SIG-M5 treated with dmso at 0.1 percent for 504 hours (cell line): ENCODE results near the gene HDHD2.

Experiments
- DNase-seq: peaks from one replicate; lab custom pipeline; 2025; ENCODE audit not compliant: unreplicated experiment; lab: John Stamatoyannopoulos, UW

Gene HDHD2

GRCh38 chr18:47075098-47075883 is 75.0 kb downstream of the HDHD2 start:
- DNase-seq: no peak

GRCh38 chr18:47067648-47068047 is 82.7 kb downstream of the HDHD2 start:
- DNase-seq: no peak

DNA sequence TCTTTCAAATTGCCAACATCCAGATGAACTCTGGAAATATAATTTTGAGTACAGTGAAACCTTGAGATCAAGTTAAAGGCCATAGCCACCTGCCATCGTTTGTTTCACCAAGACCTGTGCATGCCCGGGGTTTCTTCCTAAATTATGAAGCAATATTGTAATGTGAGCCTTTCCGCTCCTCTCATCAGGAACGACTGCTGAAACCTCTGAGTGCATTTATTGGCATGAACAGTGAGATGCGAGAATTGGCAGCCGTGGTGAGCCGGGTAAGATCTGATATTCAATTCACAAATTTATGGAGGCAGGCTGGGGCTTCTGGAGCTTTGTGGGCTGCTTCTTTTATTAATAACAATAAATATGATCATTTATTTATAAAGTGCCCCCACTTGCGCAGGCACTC is 87.2 kb downstream of the HDHD2 start:
- no peak for DNase-seq

DNA sequence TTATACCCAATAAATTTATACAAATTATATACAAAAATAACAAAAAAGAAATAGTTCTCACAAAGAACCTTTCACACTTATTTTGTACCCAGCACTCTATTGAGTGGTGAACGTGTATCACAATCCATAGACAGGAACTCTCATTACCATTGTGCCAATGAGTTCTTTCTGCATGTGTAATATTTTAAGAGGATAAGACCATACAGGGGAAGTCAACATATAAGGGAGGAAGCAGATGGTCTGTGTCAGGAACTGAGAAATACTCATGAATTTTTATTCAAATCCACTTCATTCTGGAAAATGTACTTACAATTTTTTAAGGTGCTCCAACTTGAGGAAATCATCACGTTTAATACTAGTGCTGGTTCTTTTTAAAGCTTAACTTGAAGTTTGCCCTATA is 87.8 kb downstream of the HDHD2 start:
- DNase-seq: no peak
